ENCODE measurements around the gene NLRP7.

GRCh38 chr19:54882758-54883157 lies 64.6 kb downstream of the NLRP7 start:
- TF ChIP-seq, protein P1, sequence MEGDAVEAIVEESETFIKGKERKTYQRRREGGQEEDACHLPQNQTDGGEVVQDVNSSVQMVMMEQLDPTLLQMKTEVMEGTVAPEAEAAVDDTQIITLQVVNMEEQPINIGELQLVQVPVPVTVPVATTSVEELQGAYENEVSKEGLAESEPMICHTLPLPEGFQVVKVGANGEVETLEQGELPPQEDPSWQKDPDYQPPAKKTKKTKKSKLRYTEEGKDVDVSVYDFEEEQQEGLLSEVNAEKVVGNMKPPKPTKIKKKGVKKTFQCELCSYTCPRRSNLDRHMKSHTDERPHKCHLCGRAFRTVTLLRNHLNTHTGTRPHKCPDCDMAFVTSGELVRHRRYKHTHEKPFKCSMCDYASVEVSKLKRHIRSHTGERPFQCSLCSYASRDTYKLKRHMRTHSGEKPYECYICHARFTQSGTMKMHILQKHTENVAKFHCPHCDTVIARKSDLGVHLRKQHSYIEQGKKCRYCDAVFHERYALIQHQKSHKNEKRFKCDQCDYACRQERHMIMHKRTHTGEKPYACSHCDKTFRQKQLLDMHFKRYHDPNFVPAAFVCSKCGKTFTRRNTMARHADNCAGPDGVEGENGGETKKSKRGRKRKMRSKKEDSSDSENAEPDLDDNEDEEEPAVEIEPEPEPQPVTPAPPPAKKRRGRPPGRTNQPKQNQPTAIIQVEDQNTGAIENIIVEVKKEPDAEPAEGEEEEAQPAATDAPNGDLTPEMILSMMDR (IDR thresholded peaks at IDR 0.05), result no peak
- no peak for TF ChIP-seq POLR2A (IDR thresholded peaks at IDR 0.05)

Measured in Peyer's patch (tissue), 4 donors.